BJ (cell line): ENCODE results near the gene CEP131. TPM values are rescaled to one million over a fixed set of nuclear protein-coding genes. Genes with fewer than 3 reads are reported as not detected.

Source experiments
- CTCF ChIA-PET: fragments of 350-600 bp; formaldehyde crosslinking; extraction: SDS; loops from one replicate; lab custom pipeline; 2021; ENCODE audit warnings: antibody characterized with exemption, inconsistent platforms; lab: Yijun Ruan, JAX
- POLR2A ChIA-PET: fragments of 300-600 bp; sonication (Branson Sonifier 250); formaldehyde crosslinking; extraction: SDS; loops from one replicate; lab custom pipeline; 2021; ENCODE audit warnings: antibody characterized with exemption; lab: Charles Lee
- DNase-seq: peaks from one replicate; pipeline ENCODE4 v3.0.0-alpha.2; 2011; ENCODE audit warnings: low read depth
- H3K27me3 ChIP-seq: 2 replicates; pipeline ENCODE4 v1.6.0; 2011; ENCODE audit warnings: low read length; ENCODE audit not compliant: control insufficient read depth, insufficient read depth
- H3K36me3 ChIP-seq: 2 replicates; pipeline ENCODE4 v1.5.1; 2011; ENCODE audit warnings: low read length; ENCODE audit not compliant: control insufficient read depth, insufficient read depth
- H3K4me3 ChIP-seq: 2 replicates; pipeline ENCODE4 v1.5.1; 2011; ENCODE audit warnings: low read depth, mild to moderate bottlenecking, control low read depth, low read length
- CTCF ChIP-seq: IDR thresholded peaks from 2 replicates; pipeline ENCODE4 v1.5.1; 2011; ENCODE audit warnings: low read depth, mild to moderate bottlenecking, control low read depth, inconsistent platforms, low read length, moderate library complexity; ENCODE audit not compliant: insufficient read depth
- polyA plus RNA-seq: library from polyadenylated mRNA; depleted of rRNA; stranded (reverse); fragments of >200 nt; gene quantifications from 2 replicates; pipeline ENCODE4 v1.2.3, GENCODE V29; 2011

Gene CEP131
- polyA plus RNA-seq, 1 experiment, result 4.9 TPM

GRCh38 chr17:81197831-81198490 lies 24.8 kb downstream of the CEP131 start:
- POLR2A ChIA-PET, result no interaction called here
- peaks cover 4% of the 10 kb centered on the region for H3K36me3 ChIP-seq

GRCh38 chr17:81197409-81197795 lies 25.4 kb downstream of the CEP131 start:
- DNase-seq, result no peak
- peaks cover 4% of the 10 kb centered on the region for H3K36me3 ChIP-seq
- H3K4me3 ChIP-seq, result no peak overlapping the region
- no peaks in the 10 kb centered on the region for H3K27me3 ChIP-seq
- ChIA-PET CTCF (interaction anchor here (0.8 to 1.5 kb wide), 4 partner anchors 12 to 225 kb away, joined by 3 to 7 read pairs (median 4); no protein-coding TSS in a partner anchor), POLR2A (no interaction called here)
- no peak for TF ChIP-seq CTCF

More at GRCh38 chr17:81197831-81198490, 24.8 kb downstream of the CEP131 start:
- TF ChIP-seq CTCF, result no peak
- no peak overlapping the region for H3K4me3 ChIP-seq
- H3K27me3 ChIP-seq, result no peaks in the 10 kb centered on the region
- CTCF ChIA-PET, result interaction anchor here (0.8 to 1.5 kb wide), 3 partner anchors 55 to 226 kb away, joined by 3 to 7 read pairs (median 5); no protein-coding TSS in a partner anchor
- no peak for DNase-seq

GRCh38 chr17:81196505-81197408 lies 26.0 kb downstream of the CEP131 start:
- Histone ChIP-seq H3K36me3 (peaks cover 4% of the 10 kb centered on the region), H3K27me3 (no peaks in the 10 kb centered on the region), H3K4me3 (no peak overlapping the region)
- no peak for DNase-seq
- POLR2A ChIA-PET, result no interaction called here
- no peak for TF ChIP-seq CTCF
- CTCF ChIA-PET, result interaction anchor here (1.4 to 1.7 kb wide), 2 partner anchors 11 to 54 kb away, joined by 3 to 7 read pairs; no protein-coding TSS in a partner anchor

GRCh38 chr17:81195941-81196495 lies 26.7 kb downstream of the CEP131 start:
- Histone ChIP-seq H3K27me3 (no peaks in the 10 kb centered on the region), H3K4me3 (no peak overlapping the region), H3K36me3 (peaks cover 5% of the 10 kb centered on the region)
- TF ChIP-seq CTCF, result no peak
- DNase-seq, result no peak
- CTCF ChIA-PET, result interaction anchor here (1.4 to 1.7 kb wide), 2 partner anchors 11 to 53 kb away, joined by 3 to 7 read pairs; no protein-coding TSS in a partner anchor
- POLR2A ChIA-PET, result no interaction called here
